Measurements from ENCODE around the gene PFKFB2.

PFKFB2 gene

DNA sequence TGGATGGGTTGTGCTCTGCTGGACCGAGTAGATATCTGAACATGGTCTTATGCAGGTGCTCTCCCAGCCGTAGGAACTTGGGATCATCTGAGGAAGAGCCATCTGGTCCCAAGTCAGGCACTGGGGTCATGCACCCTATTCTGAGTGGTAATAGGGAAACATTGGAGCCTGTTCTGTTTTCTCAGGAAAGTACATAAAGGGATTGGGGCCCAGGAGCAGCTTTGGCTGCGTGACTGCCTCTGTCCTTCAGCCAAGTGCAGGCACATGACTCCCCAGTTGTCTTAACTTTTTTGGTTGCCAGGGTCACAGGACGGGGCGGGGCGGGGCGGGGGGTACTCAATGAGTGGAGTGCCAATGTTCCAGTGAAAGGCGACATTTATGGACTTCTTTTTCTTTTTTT lies 11.5 kb downstream of the PFKFB2 start:
- DNase-seq (ENCODE audit: low read depth): no peak
- no peak overlapping the region for H3K4me3 ChIP-seq (replicated peaks; ENCODE audit: low read depth, low read length)
- TF ChIP-seq, protein P1, sequence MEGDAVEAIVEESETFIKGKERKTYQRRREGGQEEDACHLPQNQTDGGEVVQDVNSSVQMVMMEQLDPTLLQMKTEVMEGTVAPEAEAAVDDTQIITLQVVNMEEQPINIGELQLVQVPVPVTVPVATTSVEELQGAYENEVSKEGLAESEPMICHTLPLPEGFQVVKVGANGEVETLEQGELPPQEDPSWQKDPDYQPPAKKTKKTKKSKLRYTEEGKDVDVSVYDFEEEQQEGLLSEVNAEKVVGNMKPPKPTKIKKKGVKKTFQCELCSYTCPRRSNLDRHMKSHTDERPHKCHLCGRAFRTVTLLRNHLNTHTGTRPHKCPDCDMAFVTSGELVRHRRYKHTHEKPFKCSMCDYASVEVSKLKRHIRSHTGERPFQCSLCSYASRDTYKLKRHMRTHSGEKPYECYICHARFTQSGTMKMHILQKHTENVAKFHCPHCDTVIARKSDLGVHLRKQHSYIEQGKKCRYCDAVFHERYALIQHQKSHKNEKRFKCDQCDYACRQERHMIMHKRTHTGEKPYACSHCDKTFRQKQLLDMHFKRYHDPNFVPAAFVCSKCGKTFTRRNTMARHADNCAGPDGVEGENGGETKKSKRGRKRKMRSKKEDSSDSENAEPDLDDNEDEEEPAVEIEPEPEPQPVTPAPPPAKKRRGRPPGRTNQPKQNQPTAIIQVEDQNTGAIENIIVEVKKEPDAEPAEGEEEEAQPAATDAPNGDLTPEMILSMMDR (IDR thresholded peaks at IDR 0.05; ENCODE audit: low read length, missing control alignments): no peak

DNA sequence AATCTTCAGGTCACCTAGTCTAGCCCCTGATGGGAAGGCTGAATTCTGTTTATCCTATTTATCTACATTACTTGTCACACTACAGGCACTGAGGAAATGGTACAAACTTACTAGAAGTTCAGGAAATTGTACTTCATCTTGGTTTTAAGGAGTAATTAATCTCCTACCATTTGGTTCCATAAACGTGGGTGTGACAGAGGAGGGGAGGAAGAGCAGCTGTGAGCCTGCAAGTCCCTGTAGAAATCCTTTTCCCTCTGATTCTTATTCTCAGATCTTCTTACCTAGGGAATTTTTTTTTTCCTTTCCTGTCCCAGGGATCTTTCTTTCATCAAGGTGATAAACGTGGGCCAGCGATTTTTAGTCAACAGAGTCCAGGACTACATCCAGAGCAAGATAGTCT lies 14.1 kb downstream of the PFKFB2 start:
- TF ChIP-seq, protein P1 (IDR thresholded peaks at IDR 0.05; ENCODE audit: low read length, missing control alignments): no peak
- H3K4me3 ChIP-seq (replicated peaks; ENCODE audit: low read depth, low read length): no peak overlapping the region
- DNase-seq (ENCODE audit: low read depth): no peak

DNA sequence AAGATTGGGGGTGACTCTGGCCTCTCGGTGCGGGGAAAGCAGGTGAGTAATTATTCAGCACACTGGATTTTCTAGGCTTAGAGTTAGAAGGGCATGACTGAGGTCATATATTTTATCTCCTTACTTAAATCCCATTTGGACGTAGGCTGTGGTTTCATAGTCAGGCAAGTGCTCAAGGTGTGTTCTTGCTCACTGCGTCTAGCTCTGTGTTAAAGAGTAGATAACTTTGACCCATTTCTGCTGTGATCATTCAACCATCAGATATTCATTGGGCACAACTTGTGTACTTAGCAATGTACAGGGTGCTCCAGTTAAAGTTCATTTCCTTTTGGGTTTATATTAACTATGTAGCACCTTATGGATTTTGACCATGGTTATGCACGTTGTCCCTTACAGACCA lies 14.6 kb downstream of the PFKFB2 start:
- DNase-seq (ENCODE audit: low read depth): no peak
- no peak overlapping the region for H3K4me3 ChIP-seq (replicated peaks; ENCODE audit: low read depth, low read length)
- TF ChIP-seq, protein P1 (IDR thresholded peaks at IDR 0.05; ENCODE audit: low read length, missing control alignments): no peak

DNA sequence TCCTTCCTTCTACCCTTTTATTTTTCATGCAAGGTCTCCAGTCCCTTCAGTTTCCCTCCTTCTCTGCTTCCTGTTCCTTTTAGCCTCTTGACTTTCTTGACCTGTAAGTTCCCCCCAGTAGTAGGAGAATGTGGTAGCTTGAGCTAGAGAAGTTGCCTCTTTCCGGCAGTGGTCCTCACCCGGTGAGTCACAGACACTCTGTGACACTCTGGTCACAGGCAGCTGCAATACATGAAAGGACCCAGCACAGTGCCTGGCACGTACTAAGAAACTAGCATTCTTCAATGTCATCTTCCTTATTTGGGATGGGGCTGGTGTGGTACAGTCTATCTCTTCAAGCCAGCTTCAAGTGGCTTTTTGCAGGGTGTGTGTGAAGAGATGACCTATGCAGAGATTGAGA lies 16.0 kb downstream of the PFKFB2 start:
- TF ChIP-seq, protein P1 (IDR thresholded peaks at IDR 0.05; ENCODE audit: low read length, missing control alignments): no peak
- H3K4me3 ChIP-seq (replicated peaks; ENCODE audit: low read depth, low read length): no peak overlapping the region
- DNase-seq (ENCODE audit: low read depth): no peak

DNA sequence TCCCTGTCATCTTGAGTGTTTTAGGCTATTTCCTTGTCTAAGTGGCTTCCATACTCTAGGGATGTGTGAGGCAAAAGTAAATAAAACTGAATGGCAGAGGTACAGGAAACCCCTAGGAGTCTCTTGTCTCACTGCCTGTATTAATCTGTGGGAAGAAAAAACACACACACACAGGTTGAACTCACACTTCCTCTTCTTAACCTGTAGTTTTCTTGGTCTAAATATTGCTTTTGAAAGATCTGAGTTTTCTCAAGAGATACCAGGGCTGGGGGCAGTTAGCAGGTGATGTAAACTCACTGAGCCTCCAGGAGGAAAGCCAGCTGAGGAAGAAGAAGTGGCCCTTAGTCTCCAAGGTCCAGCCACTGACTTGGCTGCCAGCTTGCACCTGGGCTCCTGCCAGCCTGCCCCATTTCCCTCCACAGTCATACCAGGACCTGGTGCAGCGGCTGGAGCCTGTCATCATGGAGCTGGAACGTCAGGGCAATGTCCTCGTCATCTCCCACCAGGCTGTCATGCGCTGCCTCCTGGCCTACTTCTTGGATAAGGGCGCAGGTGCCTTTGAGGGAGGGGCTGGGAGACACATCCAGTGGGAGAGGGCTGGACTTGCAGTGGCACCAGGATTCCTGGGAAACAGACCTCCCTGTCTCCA lies 16.9 kb downstream of the PFKFB2 start:
- TF ChIP-seq, protein P1 (IDR thresholded peaks at IDR 0.05; ENCODE audit: low read length, missing control alignments): no peak
- no peak for DNase-seq (ENCODE audit: low read depth)

DNA sequence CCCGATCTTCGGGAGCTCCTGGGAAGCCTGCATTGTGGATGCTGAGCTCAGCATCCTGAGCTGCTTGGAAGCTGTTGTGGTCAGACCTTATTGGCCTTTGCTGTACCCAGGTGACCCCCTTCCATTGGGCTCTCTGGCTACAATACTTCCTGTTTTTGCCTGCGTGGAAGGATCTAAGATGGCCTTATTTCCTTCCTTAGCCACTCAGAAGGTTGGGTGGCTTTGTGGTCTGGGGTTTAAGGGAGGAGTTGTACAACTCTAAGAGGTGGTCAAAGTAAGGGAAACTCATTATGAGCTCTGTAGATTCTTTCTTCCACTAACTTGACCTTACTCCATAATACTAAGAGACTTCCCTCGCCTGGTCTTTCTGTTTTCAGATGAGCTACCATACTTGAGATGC lies 17.7 kb downstream of the PFKFB2 start:
- TF ChIP-seq, protein P1 (IDR thresholded peaks at IDR 0.05; ENCODE audit: low read length, missing control alignments): no peak
- H3K4me3 ChIP-seq (replicated peaks; ENCODE audit: low read depth, low read length): no peak overlapping the region
- DNase-seq (ENCODE audit: low read depth): no peak

More for the DNA sequence above, 16.9 kb downstream of the PFKFB2 start:
- H3K4me3 ChIP-seq (replicated peaks; ENCODE audit: low read depth, low read length): no peak overlapping the region

DNA sequence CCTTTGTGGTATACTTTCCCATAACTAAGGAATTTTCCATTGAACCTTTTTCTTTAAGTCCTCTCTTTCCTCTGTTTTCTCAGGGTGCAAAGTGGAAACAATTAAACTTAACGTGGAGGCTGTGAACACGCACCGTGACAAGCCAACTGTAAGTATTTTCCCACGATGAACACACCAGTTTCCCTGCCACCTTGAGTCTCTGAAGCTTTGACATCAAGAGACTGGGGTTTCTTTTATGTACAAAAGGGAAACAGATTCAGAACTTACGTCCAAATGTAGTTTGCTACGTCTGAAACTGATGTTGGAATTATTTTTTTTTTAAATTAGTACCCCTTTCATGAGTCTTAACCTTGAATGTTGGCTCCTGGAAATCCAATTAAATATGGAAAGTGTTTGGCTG lies 18.4 kb downstream of the PFKFB2 start:
- no peak overlapping the region for H3K4me3 ChIP-seq (replicated peaks; ENCODE audit: low read depth, low read length)
- DNase-seq (ENCODE audit: low read depth): no peak

More for the DNA sequence above, 18.4 kb downstream of the PFKFB2 start:
- TF ChIP-seq, protein P1 (IDR thresholded peaks at IDR 0.05; ENCODE audit: low read length, missing control alignments): no peak
